Measurements from ENCODE around the gene PCSK6.

PCSK6 gene

DNA sequence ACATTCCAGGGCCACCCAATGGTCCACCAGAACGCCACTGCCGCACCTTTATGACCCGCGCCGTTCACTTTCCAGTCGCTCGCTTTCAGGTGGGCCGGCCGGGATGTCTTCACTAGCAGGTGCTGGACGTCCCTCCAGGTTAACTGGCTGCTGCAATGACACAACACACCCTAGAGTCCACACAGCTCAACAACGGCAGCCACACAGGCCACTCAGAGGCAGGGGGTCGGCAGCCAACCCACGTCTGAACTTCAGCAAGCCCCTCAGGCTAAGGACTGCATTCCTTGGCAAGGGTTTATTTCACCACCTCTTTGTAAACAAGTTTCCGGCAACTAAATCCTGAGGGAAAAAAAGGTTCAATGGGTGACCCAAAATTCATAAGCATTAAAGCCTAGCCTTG, 105.2 kb downstream of the PCSK6 start:
- no peak for DNase-seq (ENCODE audit: low read depth in 2 of 2)
- no peak overlapping the region for H3K4me3 ChIP-seq (replicated peaks in 1 of 2; ENCODE audit: low read depth in 2 of 2, low read length in 2 of 2)
- TF ChIP-seq, protein P1, sequence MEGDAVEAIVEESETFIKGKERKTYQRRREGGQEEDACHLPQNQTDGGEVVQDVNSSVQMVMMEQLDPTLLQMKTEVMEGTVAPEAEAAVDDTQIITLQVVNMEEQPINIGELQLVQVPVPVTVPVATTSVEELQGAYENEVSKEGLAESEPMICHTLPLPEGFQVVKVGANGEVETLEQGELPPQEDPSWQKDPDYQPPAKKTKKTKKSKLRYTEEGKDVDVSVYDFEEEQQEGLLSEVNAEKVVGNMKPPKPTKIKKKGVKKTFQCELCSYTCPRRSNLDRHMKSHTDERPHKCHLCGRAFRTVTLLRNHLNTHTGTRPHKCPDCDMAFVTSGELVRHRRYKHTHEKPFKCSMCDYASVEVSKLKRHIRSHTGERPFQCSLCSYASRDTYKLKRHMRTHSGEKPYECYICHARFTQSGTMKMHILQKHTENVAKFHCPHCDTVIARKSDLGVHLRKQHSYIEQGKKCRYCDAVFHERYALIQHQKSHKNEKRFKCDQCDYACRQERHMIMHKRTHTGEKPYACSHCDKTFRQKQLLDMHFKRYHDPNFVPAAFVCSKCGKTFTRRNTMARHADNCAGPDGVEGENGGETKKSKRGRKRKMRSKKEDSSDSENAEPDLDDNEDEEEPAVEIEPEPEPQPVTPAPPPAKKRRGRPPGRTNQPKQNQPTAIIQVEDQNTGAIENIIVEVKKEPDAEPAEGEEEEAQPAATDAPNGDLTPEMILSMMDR (IDR thresholded peaks at IDR 0.05; ENCODE audit: low read depth, low read length) = no peak

DNA sequence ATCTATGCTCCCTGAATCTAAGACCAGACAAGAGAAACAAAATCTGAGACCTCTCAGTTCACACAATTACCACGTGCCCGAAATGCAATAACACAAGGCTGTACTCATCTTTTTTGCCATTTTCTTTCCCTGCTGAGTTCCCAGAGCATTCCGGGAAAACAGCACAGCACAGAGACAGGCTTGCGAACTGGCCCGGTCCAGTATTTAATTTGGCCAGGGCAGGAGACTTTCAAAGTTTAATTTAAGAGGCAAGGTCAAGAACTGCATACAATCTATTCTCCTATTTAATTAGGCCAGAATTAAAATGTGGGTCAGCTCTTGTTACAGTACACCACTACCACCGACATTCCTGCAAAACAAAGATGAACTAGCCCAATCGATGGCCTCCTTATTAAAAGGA, 107.0 kb downstream of the PCSK6 start:
- TF ChIP-seq, protein P1 (IDR thresholded peaks at IDR 0.05; ENCODE audit: low read depth, low read length) = no peak
- no peak for DNase-seq (ENCODE audit: low read depth in 2 of 2)
- H3K4me3 ChIP-seq (replicated peaks in 1 of 2; ENCODE audit: low read depth in 2 of 2, low read length in 2 of 2) = no peak overlapping the region

DNA sequence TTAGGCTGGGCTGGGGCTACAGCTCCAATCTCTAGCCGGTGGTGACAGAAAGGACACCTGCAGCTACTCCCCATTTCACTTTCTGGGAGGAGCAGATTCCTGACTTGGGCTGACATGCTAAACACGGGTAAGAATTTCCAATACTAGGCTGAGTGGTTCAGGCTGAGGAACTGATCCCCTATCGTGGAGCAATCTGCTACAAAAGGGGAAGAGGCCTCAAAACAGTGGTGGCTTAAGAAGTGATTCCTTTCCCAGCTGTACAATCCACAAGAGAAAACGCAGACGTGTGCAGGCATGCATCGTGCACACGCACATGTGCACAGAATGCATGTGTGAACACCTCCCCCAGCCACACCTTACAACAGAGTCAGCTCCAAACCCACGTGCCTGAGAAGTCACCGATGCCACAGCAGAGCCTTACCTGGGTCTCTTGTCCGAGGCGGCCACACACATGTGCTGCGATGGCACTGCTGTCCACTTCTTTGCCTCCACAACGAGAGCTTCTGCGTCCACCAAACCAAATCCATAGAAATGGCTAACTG, 107.8 kb downstream of the PCSK6 start:
- no peak for DNase-seq (ENCODE audit: low read depth in 2 of 2)
- H3K4me3 ChIP-seq (replicated peaks in 1 of 2; ENCODE audit: low read depth in 2 of 2, low read length in 2 of 2) = no peak overlapping the region
- TF ChIP-seq, protein P1 (IDR thresholded peaks at IDR 0.05; ENCODE audit: low read depth, low read length) = no peak

DNA sequence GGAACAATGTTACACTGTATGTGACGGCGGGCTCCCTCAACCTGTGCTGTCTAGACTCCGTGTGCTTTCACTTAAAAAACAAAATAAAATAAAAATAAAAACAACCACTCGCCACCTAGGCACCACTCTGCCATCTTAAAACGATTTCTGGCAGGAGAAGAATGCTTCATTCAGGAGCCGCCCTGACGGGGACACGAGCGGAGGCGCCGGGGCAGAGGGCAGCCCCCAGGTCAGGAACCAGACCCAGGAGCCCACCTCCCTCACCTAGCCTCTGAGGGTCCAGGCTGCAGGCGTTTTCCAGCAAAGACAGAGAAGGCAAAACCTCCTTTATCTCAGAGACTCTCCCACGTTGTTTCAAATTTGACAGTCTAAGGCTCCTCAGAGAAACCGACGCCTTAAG, 109.4 kb downstream of the PCSK6 start:
- DNase-seq (ENCODE audit: low read depth in 2 of 2) = no peak
- TF ChIP-seq, protein P1 (IDR thresholded peaks at IDR 0.05; ENCODE audit: low read depth, low read length) = no peak
- no peak overlapping the region for H3K4me3 ChIP-seq (replicated peaks in 1 of 2; ENCODE audit: low read depth in 2 of 2, low read length in 2 of 2)

DNA sequence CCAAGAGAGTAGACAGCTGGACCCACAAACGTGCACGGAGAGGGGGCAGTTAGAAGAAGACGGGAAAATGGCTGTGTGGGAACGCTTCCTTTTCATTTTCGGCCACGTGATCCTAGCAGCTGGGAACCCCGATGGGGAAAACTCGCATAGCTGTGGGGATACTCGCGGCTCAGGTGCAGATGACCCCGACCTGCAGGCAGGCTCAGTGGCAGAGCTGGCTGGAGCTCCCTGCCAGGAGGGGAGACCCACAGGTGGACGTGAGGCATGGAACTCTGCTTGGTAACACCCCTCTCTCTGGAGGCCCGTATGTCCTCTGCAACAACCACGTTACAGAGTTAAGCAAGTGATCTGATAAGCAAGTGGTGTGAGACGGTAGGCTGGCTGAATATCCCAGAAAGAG, 109.9 kb downstream of the PCSK6 start:
- no peak overlapping the region for H3K4me3 ChIP-seq (replicated peaks in 1 of 2; ENCODE audit: low read depth in 2 of 2, low read length in 2 of 2)
- no peak for DNase-seq (ENCODE audit: low read depth in 2 of 2)
- TF ChIP-seq, protein P1 (IDR thresholded peaks at IDR 0.05; ENCODE audit: low read depth, low read length) = no peak

DNA sequence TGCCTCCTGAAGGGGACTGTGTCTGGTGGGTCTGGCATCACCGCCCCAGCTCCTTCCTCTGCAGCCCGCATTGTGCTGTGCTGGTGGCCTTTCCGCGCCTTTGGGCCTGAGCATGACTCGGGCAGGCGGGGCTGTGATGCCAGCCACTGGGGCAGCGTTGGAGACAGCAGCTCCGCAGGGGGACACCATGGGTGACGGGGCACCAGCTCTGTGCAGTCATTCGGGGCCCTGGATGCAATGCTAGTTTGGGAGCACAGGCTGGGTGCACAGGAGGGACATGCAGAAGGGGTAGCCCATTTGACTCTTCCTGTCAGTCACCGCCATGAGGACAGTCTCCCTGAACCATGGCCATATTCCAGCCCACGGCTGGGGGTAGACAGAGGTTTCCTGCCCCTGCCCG, 110.6 kb downstream of the PCSK6 start:
- no peak overlapping the region for H3K4me3 ChIP-seq (replicated peaks in 1 of 2; ENCODE audit: low read depth in 2 of 2, low read length in 2 of 2)
- TF ChIP-seq, protein P1 (IDR thresholded peaks at IDR 0.05; ENCODE audit: low read depth, low read length) = no peak
- no peak for DNase-seq (ENCODE audit: low read depth in 2 of 2)

DNA sequence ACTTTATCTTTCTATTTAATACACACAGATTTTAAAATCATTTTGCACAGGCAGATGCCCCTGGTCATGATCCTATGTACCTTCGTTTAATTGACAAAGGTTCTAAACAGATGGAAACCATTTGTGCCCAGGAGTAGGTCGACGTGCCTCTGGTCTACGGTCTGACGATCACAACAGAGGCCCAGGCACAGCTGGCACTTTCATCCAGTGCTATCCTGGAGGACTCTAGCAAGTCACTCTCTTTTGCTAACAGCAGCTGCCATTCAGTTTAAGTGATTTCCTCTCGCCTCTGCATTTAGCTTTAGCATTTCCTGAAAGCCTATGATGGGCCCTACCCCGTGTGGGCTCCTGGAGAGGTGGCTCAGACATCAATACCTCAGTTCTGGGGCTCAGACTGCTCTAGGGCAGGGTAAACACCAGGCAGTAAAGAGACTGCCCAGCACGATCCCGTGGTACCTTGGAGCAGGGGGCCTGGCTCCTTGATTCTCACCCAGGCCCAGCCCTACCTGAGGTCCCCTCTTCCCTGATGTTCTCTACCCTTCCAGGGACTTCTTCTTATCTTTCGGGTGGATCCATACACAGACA, 111.2 kb downstream of the PCSK6 start:
- H3K4me3 ChIP-seq (replicated peaks in 1 of 2; ENCODE audit: low read depth in 2 of 2, low read length in 2 of 2) = no peak overlapping the region
- TF ChIP-seq, protein P1 (IDR thresholded peaks at IDR 0.05; ENCODE audit: low read depth, low read length) = no peak
- DNase-seq (ENCODE audit: low read depth in 2 of 2) = no peak

All from cardiac fibroblast (primary cell).